Measurements from ENCODE around the gene SDF4.

DNA sequence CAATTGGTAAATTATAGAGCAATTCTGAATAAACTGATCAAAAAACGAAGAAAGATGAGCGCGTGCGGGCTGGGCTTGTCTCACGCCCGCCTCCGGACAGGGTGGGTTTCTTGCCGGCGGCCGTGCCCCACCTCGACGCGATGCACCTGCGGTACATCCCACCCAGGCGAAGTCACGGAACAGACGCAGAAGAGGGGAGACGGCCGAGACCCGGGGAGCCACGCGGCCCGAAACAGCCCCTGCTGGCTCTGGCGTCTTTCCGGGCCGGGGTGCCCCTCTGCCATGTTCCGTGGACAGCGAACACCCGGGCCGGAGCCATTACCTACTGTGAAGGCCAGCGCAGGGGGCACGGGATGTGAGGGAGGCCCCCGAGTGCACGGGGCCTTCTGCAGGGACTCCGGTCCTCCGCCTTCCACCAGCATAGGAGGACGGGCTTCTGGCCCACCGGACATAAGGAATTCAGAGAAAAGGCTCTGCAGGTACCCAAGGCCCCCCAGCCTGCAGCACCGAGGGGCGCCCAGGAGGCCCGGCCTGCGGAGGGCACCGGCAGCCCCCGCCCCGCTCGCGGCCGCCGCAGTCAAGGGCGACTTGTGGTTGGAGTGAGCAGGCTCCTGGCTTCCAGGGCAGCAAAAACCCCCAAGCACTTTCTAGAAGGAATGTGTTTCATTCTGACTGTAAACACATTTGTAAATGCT is 22.3 kb upstream of the SDF4 start:
- TF ChIP-seq GATA2 (IDR thresholded peaks at IDR 0.05; ENCODE audit: low read depth, low read length) (no peak), GATA3 (IDR thresholded peaks at IDR 0.05; ENCODE audit: low read depth, low read length) (no peak)

All from SH-SY5Y (cell line).